ENCODE measurements around the gene CDK17. TPM values are rescaled to one million over a fixed set of nuclear protein-coding genes. Genes with fewer than 3 reads are reported as not detected.

The CDK17 gene
- polyA plus RNA-seq, 1 of the 3 experiments (the other 2 are of a cell fraction) = 11.7 TPM

GRCh38 chr12:96334502-96334901 is 65.7 kb downstream of the CDK17 start:
- peaks cover 4% of the 10 kb centered on the region for H3F3A ChIP-seq (replicated peaks; ENCODE audit: insufficient read depth)
- no peak overlapping the region for H3K4me2 ChIP-seq
- peaks cover 0 to 42% of the 10 kb centered on the region in 2 experiments for H3K36me3 ChIP-seq (replicated peaks in 1 of 2; ENCODE audit: control insufficient read depth in 1 of 2, insufficient read depth in 2 of 2, low read length in 1 of 2)
- CTCF ChIA-PET = no interaction called here
- H2AFZ ChIP-seq (ENCODE audit: low read depth) = no peak overlapping the region
- peaks cover 11% of the 10 kb centered on the region; the same call in 1 of the 2 replicates for H3K9me3 ChIP-seq
- H3K9ac ChIP-seq = no peak overlapping the region
- H3K9me2 ChIP-seq = no peaks in the 10 kb centered on the region
- no peaks in the 10 kb centered on the region; the same call in 1 of the 2 replicates for H4K20me1 ChIP-seq (ENCODE audit: insufficient read depth)
- no peaks in the 10 kb centered on the region for H3K4me1 ChIP-seq (ENCODE audit: control insufficient read depth in 1 of 2, insufficient read depth in 2 of 2, low read depth in 1 of 2, low read length in 1 of 2)
- TF ChIP-seq ZBTB33 (IDR thresholded peaks at IDR 0.05; ENCODE audit: borderline replicate concordance, low read depth) (no peak), RCOR1 (IDR thresholded peaks at IDR 0.05; ENCODE audit: low read length) (no peak), NFIC (IDR thresholded peaks at IDR 0.05; ENCODE audit: borderline replicate concordance) (no peak), USF1 (IDR thresholded peaks at IDR 0.05; ENCODE audit: borderline replicate concordance, low read depth) (no peak), CTCF (IDR thresholded peaks at IDR 0.05) (no peak), FOXJ3 (CRISPR knock-in tag; IDR thresholded peaks at IDR 0.05) (no peak), RFX5 (IDR thresholded peaks at IDR 0.05; ENCODE audit: low read length) (no peak), YY1 (IDR thresholded peaks at IDR 0.05; ENCODE audit: low read depth) (no peak)
- DNase-seq = no peak
- H3K79me2 ChIP-seq (ENCODE audit: insufficient read depth) = peaks cover 99% of the 10 kb centered on the region
- 88% methylated on average over 2 of the region's 2 CpGs for WGBS (ENCODE audit: low lambda C conversion rate)
- POLR2A ChIA-PET = no interaction called here
- H3K27me3 ChIP-seq (ENCODE audit: insufficient read depth) = no peaks in the 10 kb centered on the region
- no peak overlapping the region for H3K27ac ChIP-seq (ENCODE audit: low read depth in 2 of 2, low read length in 1 of 2)
- no peak overlapping the region for H3K4me3 ChIP-seq (ENCODE audit: low read depth in 2 of 2, low read length in 1 of 2)

GRCh38 chr12:96329545-96329944 is 70.7 kb downstream of the CDK17 start:
- H3K79me2 ChIP-seq (ENCODE audit: insufficient read depth) = peaks cover 95% of the 10 kb centered on the region
- no peak overlapping the region for H3K27ac ChIP-seq (ENCODE audit: low read depth in 2 of 2, low read length in 1 of 2)
- H3K9me2 ChIP-seq = no peaks in the 10 kb centered on the region
- no peak overlapping the region for H3K9ac ChIP-seq
- DNase-seq = no peak
- POLR2A ChIA-PET = no interaction called here
- H3K36me3 ChIP-seq (replicated peaks in 1 of 2; ENCODE audit: control insufficient read depth in 1 of 2, insufficient read depth in 2 of 2, low read length in 1 of 2) = peaks cover 0 to 31% of the 10 kb centered on the region in 2 experiments
- H3K4me2 ChIP-seq = no peak overlapping the region
- H3K4me3 ChIP-seq (ENCODE audit: low read depth in 2 of 2, low read length in 1 of 2) = no peak overlapping the region
- H3K9me3 ChIP-seq = no peaks in the 10 kb centered on the region
- TF ChIP-seq POLR2AphosphoS5 (IDR thresholded peaks at IDR 0.05; ENCODE audit: low read depth, low read length) (no peak), ELF1 (IDR thresholded peaks at IDR 0.05) (no peak), MXI1 (IDR thresholded peaks at IDR 0.05; ENCODE audit: low read depth, low read length) (no peak), IRF3 (IDR thresholded peaks at IDR 0.05; ENCODE audit: low read depth, low read length) (no peak), CHD2 (IDR thresholded peaks at IDR 0.05; ENCODE audit: low read length, partially characterized antibody) (no peak), FOXM1 (IDR thresholded peaks at IDR 0.05; ENCODE audit: low read depth) (no peak), USF2 (IDR thresholded peaks at IDR 0.05; ENCODE audit: borderline replicate concordance, low read depth, low read length) (no peak), RFX5 (IDR thresholded peaks at IDR 0.05; ENCODE audit: low read length) (no peak), EZH2phosphoT487 (IDR thresholded peaks at IDR 0.05; ENCODE audit: borderline replicate concordance, low read depth) (no peak), SMC3 (IDR thresholded peaks at IDR 0.05; ENCODE audit: low read depth, low read length) (no peak), MEF2A (IDR thresholded peaks at IDR 0.05; ENCODE audit: borderline replicate concordance, low read depth) (no peak), CTCF (IDR thresholded peaks at IDR 0.05) (no peak), SIN3A (IDR thresholded peaks at IDR 0.05; ENCODE audit: borderline replicate concordance, low read depth, low read length) (no peak), FOXJ3 (CRISPR knock-in tag; IDR thresholded peaks at IDR 0.05) (no peak)
- H3K27me3 ChIP-seq (ENCODE audit: insufficient read depth) = no peaks in the 10 kb centered on the region
- WGBS (ENCODE audit: low lambda C conversion rate) = 93% methylated on average over 3 of the region's 3 CpGs
- H3F3A ChIP-seq (replicated peaks; ENCODE audit: insufficient read depth) = peaks cover 4% of the 10 kb centered on the region
- CTCF ChIA-PET = no interaction called here
- H2AFZ ChIP-seq (ENCODE audit: low read depth) = no peak overlapping the region
- no peaks in the 10 kb centered on the region for H3K4me1 ChIP-seq (ENCODE audit: control insufficient read depth in 1 of 2, insufficient read depth in 2 of 2, low read depth in 1 of 2, low read length in 1 of 2)
- peaks cover 17% of the 10 kb centered on the region for H4K20me1 ChIP-seq (ENCODE audit: insufficient read depth)
